Measurements from ENCODE around the gene TMEM69.
"Not testable (repeated sequence)": the region's sequence is repeated elsewhere in the genome, so short reads cannot be mapped to it uniquely, and the experiment has no call there.

TMEM69 gene

DNA sequence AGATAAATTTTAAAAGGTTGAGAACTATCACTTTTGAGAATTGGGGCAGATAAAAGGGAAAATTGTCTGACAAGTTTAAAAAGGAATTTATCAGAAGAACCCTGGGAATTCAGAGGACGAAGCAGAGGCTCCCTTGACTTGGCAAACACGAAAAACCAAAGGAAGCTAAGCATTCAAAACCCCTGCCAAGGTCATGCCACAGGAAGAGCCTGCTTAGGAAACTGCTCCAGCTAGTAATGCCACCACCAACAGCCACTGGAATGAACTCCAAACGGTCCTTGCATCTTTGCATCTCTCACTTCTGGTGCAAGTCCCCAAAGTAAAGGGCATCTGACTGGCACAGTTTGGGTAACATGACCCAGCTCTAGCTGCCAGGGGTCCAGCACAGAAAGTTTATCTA is 8.9 kb upstream of the TMEM69 start:
- no peak for DNase-seq

DNA sequence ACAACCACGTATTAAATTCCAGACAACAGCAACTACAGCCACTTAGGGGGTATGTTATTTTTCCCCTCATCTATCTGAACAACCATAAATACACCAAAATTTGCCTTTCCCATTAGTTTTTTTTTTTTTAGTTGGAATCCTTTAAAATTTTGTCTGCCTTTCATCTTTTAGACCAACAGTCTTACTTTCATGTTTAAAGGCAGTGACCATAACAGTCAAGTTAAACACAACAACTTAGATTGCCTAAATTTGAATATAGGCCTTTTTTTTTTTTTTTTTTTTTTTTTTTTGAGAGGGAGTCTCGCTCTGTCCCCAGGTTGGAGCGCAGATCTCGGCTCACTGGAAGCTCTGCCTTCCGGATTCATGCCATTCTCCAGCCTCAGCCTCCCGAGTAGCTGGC is 5.0 kb upstream of the TMEM69 start:
- DNase-seq = no peak

DNA sequence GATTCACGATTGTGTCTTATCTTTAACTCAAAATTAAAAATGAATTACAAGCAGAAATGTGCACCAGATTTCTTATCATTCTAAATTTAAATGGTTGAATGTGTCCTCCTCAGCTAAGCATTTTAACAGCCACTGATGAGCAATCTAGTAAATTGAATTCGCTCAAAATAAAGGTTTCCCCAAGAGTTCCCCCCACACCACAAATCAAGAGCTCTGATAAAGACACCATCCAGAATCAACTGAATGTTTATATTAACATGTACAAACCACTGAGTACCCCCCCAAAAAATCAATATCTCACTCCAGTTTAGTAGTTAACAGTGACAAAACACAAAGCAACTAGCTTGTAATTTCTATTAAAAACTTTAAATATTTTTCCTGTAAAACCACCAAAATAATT is 3.6 kb upstream of the TMEM69 start:
- no peak for DNase-seq

DNA sequence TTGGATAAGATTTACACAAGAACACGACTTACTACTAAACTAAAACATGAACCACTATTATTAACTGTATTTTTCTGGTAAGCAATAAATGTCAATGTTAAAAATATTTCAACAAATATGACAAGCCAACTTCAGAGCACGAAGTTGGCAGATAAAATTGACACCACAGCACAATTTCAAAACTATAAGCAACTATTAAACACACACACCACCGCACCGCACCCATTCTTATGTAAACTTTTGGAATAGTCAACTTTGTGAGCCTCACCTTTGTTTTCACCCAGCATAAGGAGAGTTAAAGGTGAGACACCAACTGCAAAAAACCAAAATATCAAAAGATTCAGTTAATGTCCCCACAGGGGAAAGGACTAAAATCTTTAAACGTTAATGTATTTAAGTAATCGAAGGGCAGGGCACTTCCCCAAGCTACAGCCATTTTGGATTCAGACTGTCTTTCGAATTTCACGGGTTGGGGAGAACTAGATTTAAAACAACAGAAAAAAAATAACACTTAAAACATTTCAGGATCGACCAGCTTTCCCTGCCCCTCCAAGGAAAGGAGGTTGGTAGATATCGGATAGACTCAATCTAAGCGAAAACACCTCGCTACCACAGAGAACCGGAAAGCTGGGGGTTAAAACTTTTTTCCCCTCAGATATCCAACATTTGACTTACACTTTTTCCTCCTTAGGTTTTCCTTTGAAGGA is 2.5 kb upstream of the TMEM69 start:
- no peak for DNase-seq

DNA sequence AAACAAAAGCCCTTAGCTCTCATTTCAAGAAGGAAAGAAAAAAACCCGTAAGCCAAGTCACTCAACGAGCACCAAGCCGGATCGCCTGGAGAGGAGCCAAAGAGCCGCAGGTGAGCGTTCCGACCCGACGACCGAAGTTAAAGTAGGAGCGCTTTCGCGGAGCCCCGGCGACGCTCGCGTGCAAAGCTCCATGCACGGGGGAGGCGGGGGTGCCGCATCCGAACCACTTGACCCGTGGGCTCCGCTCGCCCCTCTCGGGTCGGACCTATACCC is 2.0 kb upstream of the TMEM69 start:
- DNase-seq = peak; percentile 34

DNA sequence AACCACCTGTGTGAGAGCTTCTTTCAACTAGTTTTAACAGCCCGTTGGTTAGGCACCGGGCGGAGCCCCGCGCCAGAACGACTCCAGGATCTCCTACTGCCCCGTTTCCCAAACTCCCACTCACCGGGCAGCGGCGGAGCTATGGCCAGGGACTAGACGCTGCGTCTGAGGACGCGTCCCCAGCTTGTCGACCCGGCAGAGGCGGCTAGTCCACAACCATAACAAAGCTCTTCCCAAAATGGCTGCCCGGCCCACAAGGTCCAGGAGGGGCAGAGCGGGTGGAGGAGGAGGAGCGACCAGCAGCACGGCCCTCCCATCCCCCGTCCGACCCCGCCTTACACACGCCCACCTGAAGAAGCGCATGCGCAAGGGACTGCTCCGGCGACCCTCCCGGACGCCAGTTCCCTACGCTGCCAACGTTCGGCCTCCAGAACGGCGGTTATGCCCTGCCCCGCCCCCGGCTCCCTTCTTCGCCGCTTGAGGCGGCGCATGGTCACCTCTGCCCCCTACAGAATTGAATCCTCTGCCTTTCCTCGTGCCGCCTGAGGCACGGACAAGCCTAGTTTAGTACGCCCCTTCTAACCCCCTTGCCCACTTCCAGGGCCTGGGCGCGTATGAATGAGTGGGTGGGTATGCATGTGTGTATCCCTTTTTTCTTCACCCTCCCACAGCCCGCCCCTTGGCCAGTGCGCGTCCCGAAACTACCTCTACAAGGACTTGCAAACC is 1.5 kb upstream of the TMEM69 start, which contains the start of gene GPBP1L1:
TSS of gene GPBP1L1 (minus strand) at position 246 of the 726 bp plus-strand sequence. CDS start 27,446 bp downstream, outside the sequence.
- DNase-seq = peak; percentile 97

DNA sequence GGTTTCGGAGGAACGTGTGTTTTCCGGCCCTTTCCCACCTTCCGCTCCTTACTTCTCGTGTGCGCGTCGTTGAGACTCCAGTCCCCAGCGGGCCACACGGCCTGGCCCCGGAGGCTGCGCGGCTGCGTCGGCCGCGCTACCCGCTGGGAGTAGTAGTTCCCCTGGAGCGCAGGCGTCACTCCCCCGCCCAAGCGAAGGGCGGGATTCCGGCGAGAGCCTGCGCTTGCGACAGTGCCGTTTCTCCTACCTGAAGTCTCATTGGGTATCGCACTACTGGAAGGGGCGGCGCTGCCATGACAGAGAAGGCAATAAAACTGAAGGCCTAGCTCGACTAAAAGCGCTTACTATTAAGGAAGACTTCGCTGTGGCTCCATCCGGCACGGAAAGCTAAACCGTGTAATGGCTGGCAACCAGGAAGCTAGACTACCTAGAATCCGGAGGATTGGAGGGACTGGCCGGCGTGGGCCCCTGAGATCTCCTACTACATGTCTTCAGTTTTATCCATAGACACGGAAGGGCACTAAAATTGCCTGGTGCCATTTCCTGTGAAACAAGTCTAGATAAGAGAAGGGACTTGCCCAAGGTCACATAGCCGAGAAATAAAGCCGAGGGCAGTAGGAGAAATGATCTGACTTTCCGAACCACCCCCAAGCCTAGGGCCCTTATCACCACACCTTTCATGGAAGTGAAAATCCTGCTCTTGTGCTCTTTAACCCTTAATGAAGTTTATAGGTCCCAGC is 797 bp upstream of the TMEM69 start:
- DNase-seq = peak; percentile 97

DNA sequence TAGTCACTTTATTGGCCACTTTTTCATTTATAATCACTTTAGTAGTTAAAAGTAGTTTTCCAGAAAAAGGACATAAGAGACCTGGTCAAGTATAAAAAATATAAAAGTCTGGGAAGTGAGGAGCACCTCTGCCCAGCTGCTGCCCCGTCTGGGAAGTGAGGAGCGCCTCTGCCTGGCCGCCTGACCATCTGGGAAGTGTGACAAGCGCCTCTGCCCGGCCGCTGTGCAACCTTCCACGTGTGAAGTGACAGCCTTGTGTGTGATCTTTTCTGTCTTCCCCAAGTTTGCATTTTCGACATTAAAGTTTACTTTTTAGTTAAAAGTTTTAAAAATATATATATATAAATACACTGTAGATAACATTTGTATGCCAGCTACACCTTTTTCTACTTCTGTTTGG is 5.8 kb downstream of the TMEM69 start:
- DNase-seq = not testable (repeated sequence)

DNA sequence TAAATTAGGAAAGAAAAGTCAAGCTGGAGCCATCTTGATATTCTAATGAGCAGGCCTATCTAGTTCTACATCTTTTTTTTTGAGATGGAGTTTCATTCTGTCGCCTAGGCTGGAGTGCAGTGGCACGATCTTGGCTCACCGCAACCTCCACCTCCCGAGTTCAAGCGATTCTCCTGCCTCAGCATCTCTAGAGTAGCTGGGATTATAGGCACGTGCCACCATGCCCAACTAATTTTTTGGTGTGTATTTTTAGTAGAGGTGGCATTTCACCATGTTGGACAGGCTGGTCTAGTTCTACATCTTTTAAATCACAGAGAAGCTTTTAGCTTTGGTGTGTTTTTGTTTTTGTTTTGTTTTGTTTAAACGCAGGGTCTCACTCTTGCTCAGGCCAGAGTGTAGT is 6.8 kb downstream of the TMEM69 start:
- DNase-seq = no peak

DNA sequence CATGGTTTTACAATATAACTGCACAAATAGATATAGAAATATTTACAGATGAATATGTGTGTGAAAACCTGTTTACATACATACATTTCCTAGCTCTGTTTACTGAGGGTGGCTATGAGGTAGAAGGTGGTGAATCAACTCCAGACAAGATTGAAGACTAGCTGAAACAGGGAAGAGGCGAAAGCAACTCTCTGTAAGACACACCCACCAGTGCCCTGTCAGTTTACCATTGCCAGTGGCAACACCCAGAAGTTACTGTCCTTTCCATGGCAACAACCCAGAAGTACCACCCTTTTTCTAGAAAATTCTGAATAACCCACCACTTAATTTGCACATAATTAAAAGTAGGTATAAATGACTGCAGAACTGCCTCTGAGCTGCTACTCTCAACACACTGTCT is 16.7 kb downstream of the TMEM69 start:
- DNase-seq = no peak

DNA sequence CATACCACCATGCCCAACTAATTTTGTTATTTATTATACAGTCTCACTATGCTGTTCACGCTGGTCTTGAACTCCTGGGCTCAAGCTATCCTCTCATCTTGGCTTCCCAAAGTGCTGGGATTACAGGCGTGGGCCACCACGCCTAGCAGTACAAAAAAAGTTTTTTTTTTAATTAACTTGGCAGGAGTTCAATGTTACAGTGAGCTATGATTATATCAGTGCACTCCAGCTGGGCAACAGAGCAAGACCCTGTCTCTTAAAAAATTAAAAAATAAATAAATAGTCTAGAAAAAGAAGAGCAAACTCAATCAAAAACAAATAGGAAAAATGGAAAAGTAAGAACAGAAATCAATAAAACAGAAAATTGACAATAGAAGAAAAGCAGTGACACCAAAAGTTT is 25.7 kb downstream of the TMEM69 start:
- no peak for DNase-seq

DNA sequence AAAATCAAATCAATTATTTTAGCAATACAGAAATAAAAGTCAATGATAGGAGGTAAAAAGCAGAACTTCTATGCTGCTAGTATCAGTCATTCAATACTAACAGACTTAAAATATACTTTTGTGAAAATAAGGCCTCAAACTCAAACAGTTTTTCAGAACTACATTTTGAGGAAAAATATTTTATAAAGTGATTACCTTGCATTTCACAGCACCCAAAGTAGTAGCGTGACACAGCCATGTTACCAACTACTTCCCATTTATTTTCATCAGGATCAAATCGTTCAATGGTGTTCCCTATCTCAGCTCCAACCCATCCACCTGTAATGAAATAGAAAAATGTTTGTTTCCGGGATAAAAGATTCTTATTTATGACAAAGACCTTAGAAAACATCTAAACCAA is 28.7 kb downstream of the TMEM69 start:
- no peak for DNase-seq

DNA sequence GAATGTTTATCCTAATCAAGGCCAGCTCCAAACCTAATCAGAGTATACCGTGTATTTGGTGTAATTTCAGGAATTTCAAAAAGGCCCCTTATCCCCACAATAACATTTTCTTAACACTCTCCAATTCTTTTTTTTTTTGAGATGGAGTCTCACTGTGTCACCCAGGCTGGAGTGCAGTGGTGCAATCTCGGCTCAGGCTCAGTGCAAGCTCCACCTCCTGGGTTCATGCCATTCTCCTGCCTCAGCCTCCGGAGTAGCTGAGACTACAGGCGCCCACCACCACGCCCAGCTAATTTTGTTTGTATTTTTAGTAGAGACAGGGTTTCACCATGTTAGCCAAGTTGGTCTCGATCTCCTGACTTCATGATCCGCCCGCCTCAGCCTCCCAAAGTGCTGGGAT is 29.4 kb downstream of the TMEM69 start:
- not testable (repeated sequence) for DNase-seq

DNA sequence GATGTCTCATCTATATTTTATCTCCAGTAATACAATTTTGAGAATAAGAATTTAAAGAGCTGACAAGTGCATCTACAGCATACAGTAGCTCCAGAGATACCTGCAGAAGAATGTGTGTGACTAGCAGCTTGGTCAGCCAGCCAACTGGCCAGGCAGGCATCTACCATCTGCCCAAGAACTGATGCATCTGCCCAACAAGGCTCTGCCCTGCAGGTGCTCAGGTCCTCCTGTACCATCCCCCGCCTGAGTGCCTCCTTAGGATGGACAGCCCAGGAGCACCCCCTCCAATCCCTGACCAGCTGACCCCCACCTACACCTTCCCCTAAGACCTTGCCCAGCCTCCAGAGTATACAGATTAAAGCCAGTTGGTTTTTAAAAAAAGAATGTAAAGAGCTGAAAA is 30.3 kb downstream of the TMEM69 start:
- no peak for DNase-seq

DNA sequence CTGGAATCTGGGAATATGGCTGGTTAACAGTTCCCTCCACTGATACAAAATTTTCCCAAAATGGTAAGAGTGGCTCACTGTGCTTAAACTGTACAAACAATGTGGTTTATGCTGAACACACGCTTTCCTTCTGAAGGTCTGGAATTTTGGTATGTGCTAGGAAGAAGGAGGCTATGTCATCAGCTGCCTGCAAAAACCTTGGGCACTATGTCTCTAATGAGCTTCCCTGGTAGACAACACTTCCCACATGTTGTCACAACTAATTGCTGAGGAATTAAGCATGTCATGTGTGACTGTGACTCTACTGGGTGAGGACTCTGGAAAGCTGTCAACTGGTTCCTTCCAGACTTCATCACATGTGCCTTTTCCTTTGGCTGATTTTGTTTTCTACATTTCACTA is 33.2 kb downstream of the TMEM69 start:
- no peak for DNase-seq

DNA sequence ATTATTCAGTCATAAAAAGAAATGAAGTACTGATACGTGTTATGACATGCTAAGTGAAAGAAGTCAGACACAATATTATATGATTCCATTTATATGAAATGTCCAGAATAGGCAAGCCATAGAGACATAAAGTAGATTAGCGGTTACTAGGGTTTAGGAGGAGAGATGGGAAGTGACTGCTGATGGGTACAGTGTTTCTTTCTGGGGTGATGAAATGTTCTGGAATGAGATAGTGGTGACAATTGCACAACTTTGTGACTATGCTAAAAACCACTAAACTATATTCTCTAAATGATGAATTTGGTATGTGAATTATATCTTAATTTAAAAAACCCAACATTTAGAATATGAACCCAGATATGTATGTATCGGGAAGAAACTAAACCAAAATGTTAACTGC is 34.8 kb downstream of the TMEM69 start:
- no peak for DNase-seq

DNA sequence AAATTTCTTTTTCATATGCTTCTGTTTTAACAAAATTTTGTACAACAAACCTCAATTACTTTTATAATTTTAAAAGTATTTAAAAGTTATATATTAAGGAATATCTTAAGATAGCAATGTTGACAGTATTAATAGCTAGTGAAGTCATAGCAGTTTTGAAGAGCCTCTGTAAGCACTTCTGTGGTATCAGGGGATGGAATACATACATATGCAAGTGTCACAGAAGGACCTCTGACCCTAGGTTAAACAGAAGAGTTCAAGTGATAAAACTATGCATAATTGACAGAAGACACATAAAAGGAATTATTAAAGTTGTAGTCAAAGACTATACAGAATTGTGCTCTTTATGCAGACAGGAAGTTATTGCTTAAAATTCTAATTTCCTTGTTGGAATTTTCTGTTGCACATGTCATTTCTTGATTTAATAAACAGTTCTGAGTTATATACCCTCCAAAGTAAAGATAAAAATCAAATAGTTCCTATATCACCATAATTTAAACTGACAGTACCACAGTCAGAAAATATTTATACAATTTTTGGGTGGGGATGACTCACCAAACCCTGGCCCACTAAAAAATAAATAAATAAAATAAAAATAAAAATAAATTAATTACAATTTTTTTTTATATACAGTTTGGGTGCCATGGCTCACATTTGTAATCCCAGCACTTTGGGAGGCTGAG is 35.4 kb downstream of the TMEM69 start:
- DNase-seq = no peak

DNA sequence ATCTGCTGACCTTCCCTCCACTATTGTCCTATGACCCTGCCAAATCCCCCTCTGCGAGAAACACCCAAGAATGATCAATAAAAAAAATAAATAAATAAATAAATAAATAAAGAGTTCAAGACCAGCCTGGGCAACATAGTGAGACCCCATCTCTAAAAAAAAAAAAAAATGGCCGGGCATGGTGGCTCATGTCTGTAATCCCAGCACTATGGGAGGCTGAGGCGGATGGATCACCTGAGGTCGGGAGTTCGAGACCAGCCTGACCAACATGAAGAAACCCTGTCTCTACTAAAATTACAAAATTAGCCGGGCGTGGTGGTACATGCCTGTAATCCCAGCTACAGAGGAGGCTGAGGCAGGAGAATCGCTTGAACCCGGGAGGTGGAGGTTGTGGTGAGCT is 38.0 kb downstream of the TMEM69 start:
- not testable (repeated sequence) for DNase-seq

DNA sequence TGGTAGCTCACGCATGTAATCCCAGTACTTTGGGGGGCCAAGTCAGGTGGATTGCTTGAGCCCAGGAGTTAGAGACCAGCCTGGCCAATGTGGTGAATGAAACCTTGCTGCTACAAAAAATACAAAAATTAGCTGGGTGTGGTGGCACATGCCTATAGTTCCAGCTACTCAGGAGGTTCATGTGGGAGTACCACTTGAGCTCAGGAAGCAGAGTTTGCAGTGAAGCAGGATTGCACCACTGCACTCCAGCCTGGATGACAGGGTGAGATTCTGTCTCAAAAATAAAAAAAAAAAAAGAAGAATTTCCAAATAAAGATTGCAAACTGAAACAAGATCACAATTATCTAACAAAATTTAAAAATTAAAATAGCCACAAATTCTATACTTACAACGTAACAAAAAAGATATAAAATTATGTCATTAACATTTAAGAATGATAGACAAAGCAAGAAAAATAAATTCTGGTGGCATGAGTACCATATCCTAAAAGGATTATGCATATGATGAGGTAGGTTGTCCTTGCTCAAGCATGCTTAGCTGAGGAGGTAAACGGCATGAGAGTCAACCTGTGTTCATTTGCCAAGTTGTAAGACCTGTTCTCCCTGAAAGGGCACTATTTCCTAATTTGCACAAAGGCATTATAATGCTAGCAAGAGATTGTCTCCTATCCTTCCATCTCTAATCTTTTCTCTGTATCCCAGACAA is 42.2 kb downstream of the TMEM69 start:
- DNase-seq = no peak

DNA sequence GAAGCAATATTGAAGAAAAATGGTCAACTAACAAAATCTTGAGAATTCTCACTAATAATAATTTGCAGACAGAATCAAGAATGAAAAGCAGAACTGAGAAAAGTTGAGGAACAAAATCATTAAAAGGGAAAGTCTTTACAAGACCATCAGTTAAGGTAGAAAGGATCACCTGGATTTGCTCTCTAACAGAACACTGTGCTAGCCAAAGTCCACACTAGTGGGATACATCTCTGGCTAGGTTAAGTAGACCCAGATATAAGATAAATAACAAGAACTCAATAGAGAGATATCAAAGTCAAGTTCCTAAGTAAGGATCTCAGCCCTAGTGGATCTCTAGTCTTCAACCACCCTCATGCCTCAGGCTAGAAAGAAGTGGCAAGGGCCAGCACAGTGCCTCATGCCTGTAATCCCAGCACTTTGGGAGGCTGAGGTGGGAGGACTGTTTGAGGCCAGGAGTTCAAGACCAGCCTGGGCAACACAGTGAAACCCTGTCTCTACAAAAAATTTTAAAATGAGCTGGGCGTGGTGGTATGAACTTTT is 42.9 kb downstream of the TMEM69 start:
- no peak for DNase-seq

DNA sequence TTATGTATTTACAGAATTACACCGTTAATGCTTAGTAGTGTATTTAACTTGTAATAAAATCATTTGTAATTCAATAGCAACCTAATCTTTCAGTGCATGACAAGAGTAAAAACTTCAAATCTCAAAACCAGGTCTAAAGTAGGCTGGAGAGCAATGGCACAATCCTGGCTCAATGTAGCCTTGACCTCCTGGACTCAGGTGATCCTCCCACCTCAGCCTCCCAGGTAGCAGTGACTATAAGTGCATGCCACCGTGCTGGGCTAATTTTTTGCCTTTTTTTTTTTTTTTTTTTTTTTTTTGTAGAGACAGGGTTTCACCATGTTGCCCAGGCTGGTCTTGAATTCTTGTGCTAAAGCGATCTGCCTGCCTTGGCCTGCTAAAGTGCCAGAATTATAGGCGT is 51.2 kb downstream of the TMEM69 start:
- DNase-seq = no peak

DNA sequence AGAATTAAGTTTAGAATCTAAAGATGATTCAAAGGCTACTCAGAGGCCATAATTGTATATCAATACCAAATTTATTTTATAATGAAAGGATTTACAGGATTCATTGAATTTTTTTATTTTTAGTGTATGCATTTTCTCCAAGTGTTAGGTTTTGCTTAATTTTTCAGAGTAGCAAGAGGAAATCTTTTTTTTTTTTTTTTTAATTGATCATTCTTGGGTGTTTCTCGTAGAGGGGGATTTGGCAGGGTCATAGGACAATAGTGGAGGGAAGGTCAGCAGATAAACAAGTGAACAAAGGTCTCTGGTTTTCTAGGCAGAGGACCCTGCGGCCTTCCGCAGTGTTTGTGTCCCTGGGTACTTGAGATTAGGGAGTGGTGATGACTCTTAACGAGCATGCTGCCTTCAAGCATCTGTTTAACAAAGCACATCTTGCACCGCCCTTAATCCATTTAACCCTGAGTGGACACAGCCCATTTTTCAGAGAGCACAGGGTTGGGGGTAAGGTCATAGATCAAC is 51.7 kb downstream of the TMEM69 start:
- DNase-seq = not testable (repeated sequence)
